Cardiac fibroblast (primary cell): Measurements from ENCODE around the gene ABCC10.

Source experiments
- DNase-seq, 2 donors: peaks; one replicate each; pipeline versions ENCODE4 v3.0.0 to v3.0.0-alpha.2; 2010; ENCODE audit warnings: low read depth in 2 of 2
- H3K4me3 ChIP-seq, 2 donors: replicated peaks in 1 of 2; 1 replicate in 1 of 2; 2 replicates in 1 of 2; pipeline ENCODE4 v1.5.1; 2011; ENCODE audit warnings: low read depth in 2 of 2, low read length in 2 of 2, mild to moderate bottlenecking in 2 of 2, moderate library complexity in 1 of 2
- TF ChIP-seq, protein P1 (sequence below): IDR thresholded peaks from one replicate; pipeline ENCODE4 v1.5.1; 2011; ENCODE audit warnings: low read depth, mild to moderate bottlenecking, low read length, inconsistent platforms

ABCC10 gene

DNA sequence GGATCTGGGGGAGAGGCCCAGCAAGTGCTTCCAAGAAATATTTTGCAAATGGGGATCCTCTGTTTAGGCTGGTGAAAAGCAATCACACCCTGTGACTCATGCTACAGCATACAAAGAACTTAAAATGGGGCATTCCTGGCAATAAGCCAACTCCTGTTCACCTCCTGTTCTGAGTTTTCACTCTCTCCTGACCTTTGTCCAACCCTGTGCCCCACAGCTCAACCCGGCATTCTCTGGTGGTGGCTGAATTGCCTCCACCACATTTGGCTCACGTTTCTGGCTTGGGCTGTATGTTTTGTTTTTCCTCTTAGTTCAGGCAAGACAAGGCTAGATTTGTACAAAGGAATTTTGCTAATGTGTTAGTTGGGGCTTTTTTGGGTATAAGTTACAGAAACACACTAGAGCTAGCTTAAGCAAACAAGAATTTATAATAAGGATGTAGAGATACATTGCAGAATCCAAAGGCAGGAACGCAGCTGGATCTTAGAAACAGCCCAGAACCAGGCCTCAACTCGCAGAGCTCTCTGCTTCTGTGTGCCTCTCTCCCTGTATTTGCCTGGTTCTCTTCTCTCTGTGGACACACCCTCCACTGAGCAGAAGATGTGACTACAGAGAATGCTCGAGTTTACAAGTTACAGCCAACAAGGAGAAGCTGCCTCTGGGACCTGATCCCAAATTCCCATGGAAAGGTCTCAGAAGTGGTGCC lies 9.4 kb downstream of the ABCC10 start:
- peak; percentile 88 to 97 for DNase-seq
- TF ChIP-seq, protein P1, sequence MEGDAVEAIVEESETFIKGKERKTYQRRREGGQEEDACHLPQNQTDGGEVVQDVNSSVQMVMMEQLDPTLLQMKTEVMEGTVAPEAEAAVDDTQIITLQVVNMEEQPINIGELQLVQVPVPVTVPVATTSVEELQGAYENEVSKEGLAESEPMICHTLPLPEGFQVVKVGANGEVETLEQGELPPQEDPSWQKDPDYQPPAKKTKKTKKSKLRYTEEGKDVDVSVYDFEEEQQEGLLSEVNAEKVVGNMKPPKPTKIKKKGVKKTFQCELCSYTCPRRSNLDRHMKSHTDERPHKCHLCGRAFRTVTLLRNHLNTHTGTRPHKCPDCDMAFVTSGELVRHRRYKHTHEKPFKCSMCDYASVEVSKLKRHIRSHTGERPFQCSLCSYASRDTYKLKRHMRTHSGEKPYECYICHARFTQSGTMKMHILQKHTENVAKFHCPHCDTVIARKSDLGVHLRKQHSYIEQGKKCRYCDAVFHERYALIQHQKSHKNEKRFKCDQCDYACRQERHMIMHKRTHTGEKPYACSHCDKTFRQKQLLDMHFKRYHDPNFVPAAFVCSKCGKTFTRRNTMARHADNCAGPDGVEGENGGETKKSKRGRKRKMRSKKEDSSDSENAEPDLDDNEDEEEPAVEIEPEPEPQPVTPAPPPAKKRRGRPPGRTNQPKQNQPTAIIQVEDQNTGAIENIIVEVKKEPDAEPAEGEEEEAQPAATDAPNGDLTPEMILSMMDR: no peak
- no peak overlapping the region for H3K4me3 ChIP-seq

- TF ChIP-seq, protein P1: no peak
- DNase-seq: no peak
- no peak overlapping the region for H3K4me3 ChIP-seq
Measured at GRCh38 chr6:43437700-43438099, 10.4 kb downstream of the ABCC10 start.

- no peak overlapping the region for H3K4me3 ChIP-seq
- TF ChIP-seq, protein P1: no peak
- DNase-seq: no peak
Measured at GRCh38 chr6:43442935-43443334, 15.6 kb downstream of the ABCC10 start.

GRCh38 chr6:43444036-43444435 lies 16.7 kb downstream of the ABCC10 start:
- no peak overlapping the region for H3K4me3 ChIP-seq
- DNase-seq: no peak
- TF ChIP-seq, protein P1: no peak

GRCh38 chr6:43444582-43444981 lies 17.2 kb downstream of the ABCC10 start:
- DNase-seq: no peak
- TF ChIP-seq, protein P1: no peak
- no peak overlapping the region for H3K4me3 ChIP-seq

- DNase-seq: no peak
- TF ChIP-seq, protein P1: no peak
- no peak overlapping the region for H3K4me3 ChIP-seq
Measured at GRCh38 chr6:43445576-43445975, 18.2 kb downstream of the ABCC10 start.

DNA sequence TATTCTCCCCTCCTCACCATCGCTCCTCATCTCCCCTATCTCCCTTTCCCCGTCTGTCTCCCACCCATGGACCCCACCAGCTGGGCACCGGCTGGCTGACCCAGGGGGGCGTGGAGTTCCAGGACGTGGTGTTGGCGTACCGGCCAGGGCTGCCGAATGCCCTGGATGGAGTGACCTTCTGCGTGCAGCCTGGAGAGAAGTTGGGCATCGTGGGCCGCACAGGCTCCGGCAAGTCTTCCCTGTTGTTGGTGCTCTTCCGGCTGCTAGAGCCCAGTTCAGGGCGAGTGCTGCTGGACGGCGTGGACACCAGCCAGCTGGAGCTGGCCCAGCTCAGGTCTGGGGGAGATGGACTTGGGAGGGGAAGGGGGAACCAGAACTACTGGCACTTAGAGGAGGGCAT lies 20.3 kb downstream of the ABCC10 start:
- no peak for DNase-seq
- no peak overlapping the region for H3K4me3 ChIP-seq
- TF ChIP-seq, protein P1: no peak
